Measurements from ENCODE around the gene IGSF1.
A peak's percentile ranks its signal among the peaks of the same experiment; 100 is the strongest.

IGSF1 gene

GRCh38 chrX:131288738-131289511 is at the start of gene IGSF1:
Gene IGSF1 (minus strand): TSS chrX:131289306. CDS start chrX:131286674, 2,632 bp downstream.
- no peak within 1 kb of the TSS for H3K4me3 ChIP-seq (ENCODE audit: low read depth, low read length)
- DNase-seq (ENCODE audit: low read depth), result peak; percentile 1

- no peak overlapping the region for H3K4me3 ChIP-seq (ENCODE audit: low read depth, low read length)
- DNase-seq (ENCODE audit: low read depth), result no peak
Observed at GRCh38 chrX:131332331-131332730, 43.2 kb upstream of the IGSF1 start.

GRCh38 chrX:131331152-131331551 is 42.0 kb upstream of the IGSF1 start:
- no peak overlapping the region for H3K4me3 ChIP-seq (ENCODE audit: low read depth, low read length)
- DNase-seq (ENCODE audit: low read depth), result no peak

GRCh38 chrX:131330735-131331134 is 41.6 kb upstream of the IGSF1 start:
- DNase-seq (ENCODE audit: low read depth), result no peak
- H3K4me3 ChIP-seq (ENCODE audit: low read depth, low read length), result no peak overlapping the region

GRCh38 chrX:131322651-131323050 is 33.5 kb upstream of the IGSF1 start:
- no peak for DNase-seq (ENCODE audit: low read depth)
- no peak overlapping the region for H3K4me3 ChIP-seq (ENCODE audit: low read depth, low read length)

GRCh38 chrX:131317326-131317725 is 28.2 kb upstream of the IGSF1 start:
- H3K4me3 ChIP-seq (ENCODE audit: low read depth, low read length), result no peak overlapping the region
- DNase-seq (ENCODE audit: low read depth), result no peak

GRCh38 chrX:131316260-131316659 is 27.2 kb upstream of the IGSF1 start:
- no peak for DNase-seq (ENCODE audit: low read depth)
- H3K4me3 ChIP-seq (ENCODE audit: low read depth, low read length), result no peak overlapping the region

- no peak overlapping the region for H3K4me3 ChIP-seq (ENCODE audit: low read depth, low read length)
- no peak for DNase-seq (ENCODE audit: low read depth)
Observed at GRCh38 chrX:131308980-131309379, 19.9 kb upstream of the IGSF1 start.

GRCh38 chrX:131306601-131307000 is 17.5 kb upstream of the IGSF1 start:
- H3K4me3 ChIP-seq (ENCODE audit: low read depth, low read length), result no peak overlapping the region
- no peak for DNase-seq (ENCODE audit: low read depth)

- H3K4me3 ChIP-seq (ENCODE audit: low read depth, low read length), result no peak overlapping the region
- DNase-seq (ENCODE audit: low read depth), result no peak
Observed at GRCh38 chrX:131305926-131306325, 16.8 kb upstream of the IGSF1 start.

- no peak overlapping the region for H3K4me3 ChIP-seq (ENCODE audit: low read depth, low read length)
- no peak for DNase-seq (ENCODE audit: low read depth)
Observed at GRCh38 chrX:131302701-131303100, 13.6 kb upstream of the IGSF1 start.

GRCh38 chrX:131301155-131301554 is 12.0 kb upstream of the IGSF1 start:
- no peak for DNase-seq (ENCODE audit: low read depth)
- H3K4me3 ChIP-seq (ENCODE audit: low read depth, low read length), result no peak overlapping the region

- no peak for DNase-seq (ENCODE audit: low read depth)
- H3K4me3 ChIP-seq (ENCODE audit: low read depth, low read length), result no peak overlapping the region
Observed at GRCh38 chrX:131298846-131299245, 9.7 kb upstream of the IGSF1 start.

GRCh38 chrX:131298036-131298435 is 8.9 kb upstream of the IGSF1 start:
- no peak for DNase-seq (ENCODE audit: low read depth)

GRCh38 chrX:131289527-131289926 is 421 bp upstream of the IGSF1 start:
- DNase-seq (ENCODE audit: low read depth), result no peak
- H3K4me3 ChIP-seq (ENCODE audit: low read depth, low read length), result no peak overlapping the region

More at GRCh38 chrX:131298036-131298435, 8.9 kb upstream of the IGSF1 start:
- no peak overlapping the region for H3K4me3 ChIP-seq (ENCODE audit: low read depth, low read length)

- no peak overlapping the region for H3K4me3 ChIP-seq (ENCODE audit: low read depth, low read length)
- DNase-seq (ENCODE audit: low read depth), result no peak
Observed at GRCh38 chrX:131288188-131288587, 918 bp downstream of the IGSF1 start.

GRCh38 chrX:131287560-131288179 is 1.4 kb downstream of the IGSF1 start:
- DNase-seq (ENCODE audit: low read depth), result no peak
- H3K4me3 ChIP-seq (ENCODE audit: low read depth, low read length), result no peak overlapping the region

GRCh38 chrX:131279617-131280016 is 9.5 kb downstream of the IGSF1 start:
- no peak for DNase-seq (ENCODE audit: low read depth)
- no peak overlapping the region for H3K4me3 ChIP-seq (ENCODE audit: low read depth, low read length)

- H3K4me3 ChIP-seq (ENCODE audit: low read depth, low read length), result no peak overlapping the region
- no peak for DNase-seq (ENCODE audit: low read depth)
Observed at GRCh38 chrX:131279197-131279596, 9.9 kb downstream of the IGSF1 start.

- no peak overlapping the region for H3K4me3 ChIP-seq (ENCODE audit: low read depth, low read length)
- DNase-seq (ENCODE audit: low read depth), result no peak
Observed at GRCh38 chrX:131277543-131278136, 11.5 kb downstream of the IGSF1 start.

- DNase-seq (ENCODE audit: low read depth), result no peak
- no peak overlapping the region for H3K4me3 ChIP-seq (ENCODE audit: low read depth, low read length)
Observed at GRCh38 chrX:131273011-131273410, 16.1 kb downstream of the IGSF1 start.

Measured in skeletal muscle cell (primary cell).